ENCODE data around the gene BCR. TPM values are rescaled to one million over a fixed set of nuclear protein-coding genes. Genes with fewer than 3 reads are reported as not detected.
"Not testable (repeated sequence)": the region's sequence is repeated elsewhere in the genome, so short reads cannot be mapped to it uniquely, and the experiment has no call there.

BCR gene
- total RNA-seq, 1 donor from 2014 or later: 57.2 TPM

DNA sequence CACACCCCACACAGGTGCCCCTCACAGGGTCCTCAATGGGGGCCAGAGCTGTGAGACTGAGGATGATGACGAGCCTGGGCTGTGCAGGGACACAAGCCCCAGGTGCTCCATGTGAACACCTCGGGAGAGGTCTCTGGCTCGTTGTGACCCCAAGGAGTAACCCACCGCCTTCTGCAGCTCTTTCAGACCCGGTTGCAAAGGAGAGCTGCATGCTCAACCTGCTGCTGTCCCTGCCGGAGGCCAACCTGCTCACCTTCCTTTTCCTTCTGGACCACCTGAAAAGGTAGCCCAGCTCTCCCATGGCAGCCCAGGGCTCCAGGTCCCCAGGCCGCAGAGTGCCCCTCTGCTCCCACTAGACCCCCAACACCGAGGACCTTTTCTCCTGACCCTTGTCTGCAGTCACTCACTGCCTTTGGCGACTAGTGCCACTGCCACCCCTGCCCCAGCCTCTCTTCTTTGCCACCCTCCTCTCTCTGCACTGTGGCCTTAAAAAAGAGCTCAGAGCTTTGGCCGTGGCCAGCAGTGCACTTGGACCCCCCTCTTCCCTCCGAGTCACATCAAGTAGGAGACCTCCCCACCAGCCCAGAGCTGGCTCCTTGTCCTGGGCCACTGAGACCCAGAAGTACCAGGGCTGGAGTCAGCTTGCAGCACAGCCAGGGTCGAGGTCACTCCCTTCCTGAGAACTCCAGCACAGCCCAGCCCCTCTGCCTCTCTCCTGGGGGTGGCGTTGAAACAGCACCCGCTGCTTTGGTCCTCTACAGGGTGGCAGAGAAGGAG, 133.7 kb downstream of the BCR start:
- Histone ChIP-seq H3K36me3 (peaks cover 43% of the 10 kb centered on the region), H3K4me1 (no peaks in the 10 kb centered on the region), H3K27me3 (ENCODE audit: low read depth) (no peaks in the 10 kb centered on the region), H3K4me3 (no peak overlapping the region), H3K27ac (no peak overlapping the region), H3K9me3 (no peaks in the 10 kb centered on the region)
- intact Hi-C loops (cut with DNase I): no loop called here
- DNase-seq (no peak), ATAC-seq (no peak)
- TF ChIP-seq, protein P1, sequence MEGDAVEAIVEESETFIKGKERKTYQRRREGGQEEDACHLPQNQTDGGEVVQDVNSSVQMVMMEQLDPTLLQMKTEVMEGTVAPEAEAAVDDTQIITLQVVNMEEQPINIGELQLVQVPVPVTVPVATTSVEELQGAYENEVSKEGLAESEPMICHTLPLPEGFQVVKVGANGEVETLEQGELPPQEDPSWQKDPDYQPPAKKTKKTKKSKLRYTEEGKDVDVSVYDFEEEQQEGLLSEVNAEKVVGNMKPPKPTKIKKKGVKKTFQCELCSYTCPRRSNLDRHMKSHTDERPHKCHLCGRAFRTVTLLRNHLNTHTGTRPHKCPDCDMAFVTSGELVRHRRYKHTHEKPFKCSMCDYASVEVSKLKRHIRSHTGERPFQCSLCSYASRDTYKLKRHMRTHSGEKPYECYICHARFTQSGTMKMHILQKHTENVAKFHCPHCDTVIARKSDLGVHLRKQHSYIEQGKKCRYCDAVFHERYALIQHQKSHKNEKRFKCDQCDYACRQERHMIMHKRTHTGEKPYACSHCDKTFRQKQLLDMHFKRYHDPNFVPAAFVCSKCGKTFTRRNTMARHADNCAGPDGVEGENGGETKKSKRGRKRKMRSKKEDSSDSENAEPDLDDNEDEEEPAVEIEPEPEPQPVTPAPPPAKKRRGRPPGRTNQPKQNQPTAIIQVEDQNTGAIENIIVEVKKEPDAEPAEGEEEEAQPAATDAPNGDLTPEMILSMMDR (IDR thresholded peaks at IDR 0.05): no peak

DNA sequence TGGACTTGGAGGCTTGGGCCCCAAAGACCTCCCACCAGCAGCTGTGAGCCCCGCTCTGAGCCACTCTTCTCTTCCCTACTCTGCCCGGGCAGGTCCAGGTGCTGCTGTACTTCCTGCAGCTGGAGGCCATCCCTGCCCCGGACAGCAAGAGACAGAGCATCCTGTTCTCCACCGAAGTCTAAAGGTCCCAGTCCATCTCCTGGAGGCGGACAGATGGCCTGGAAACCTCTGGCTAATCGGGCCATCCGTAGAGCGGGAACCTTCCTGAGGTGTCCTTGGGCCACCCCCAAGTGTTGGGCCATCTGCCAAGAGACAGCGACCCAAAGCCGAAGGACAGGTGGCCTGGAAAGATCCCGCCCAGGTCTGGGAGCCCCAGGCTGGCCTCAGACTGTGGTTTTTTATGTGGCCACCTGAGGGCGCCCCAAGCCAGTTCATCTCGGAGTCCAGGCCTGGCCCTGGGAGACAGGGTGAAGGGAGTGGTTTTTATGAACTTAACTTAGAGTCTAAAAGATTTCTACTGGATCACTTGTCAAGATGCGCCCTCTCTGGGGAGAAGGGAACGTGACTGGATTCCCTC, 135.1 kb downstream of the BCR start:
- peak in 1 of 2 donors; percentile 47 for ATAC-seq
- H3K4me1 ChIP-seq: no peaks in the 10 kb centered on the region
- TF ChIP-seq, protein P1 (IDR thresholded peaks at IDR 0.05): peak; percentile 82
- H3K27me3 ChIP-seq (ENCODE audit: low read depth): no peaks in the 10 kb centered on the region
- intact Hi-C loops (cut with DNase I): no loop called here
- peaks cover 43% of the 10 kb centered on the region for H3K36me3 ChIP-seq
- H3K27ac ChIP-seq: no peak overlapping the region
- no peaks in the 10 kb centered on the region for H3K9me3 ChIP-seq
- peak; percentile 69 for DNase-seq
- H3K4me3 ChIP-seq: no peak overlapping the region

DNA sequence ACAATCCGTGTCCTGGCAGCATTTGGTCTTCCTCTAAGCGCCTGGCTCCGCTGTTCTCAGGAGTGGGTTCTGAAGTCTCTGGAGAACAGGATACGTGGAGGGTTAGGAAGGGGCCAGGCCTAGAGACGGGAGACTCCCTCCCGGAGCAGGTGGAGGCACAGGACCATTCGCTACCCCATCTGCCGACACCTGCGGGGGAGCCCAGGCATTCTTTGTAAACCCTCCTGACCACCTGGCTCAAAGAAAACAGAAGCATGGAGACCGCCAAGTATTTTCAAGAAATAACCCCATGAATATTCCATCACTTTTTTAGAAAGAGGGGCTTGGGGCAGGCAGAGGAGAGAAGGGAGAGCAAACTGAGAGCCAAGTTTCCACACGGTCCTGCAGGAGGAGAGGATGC, 136.3 kb downstream of the BCR start:
- H3K9me3 ChIP-seq; DNase-seq; ATAC-seq; H3K27ac ChIP-seq; intact Hi-C loops (cut with DNase I); H3K27me3 ChIP-seq (ENCODE audit: low read depth); H3K4me3 ChIP-seq; H3K4me1 ChIP-seq: not testable (repeated sequence)
- H3K36me3 ChIP-seq: peaks cover 43% of the 10 kb centered on the region

DNA sequence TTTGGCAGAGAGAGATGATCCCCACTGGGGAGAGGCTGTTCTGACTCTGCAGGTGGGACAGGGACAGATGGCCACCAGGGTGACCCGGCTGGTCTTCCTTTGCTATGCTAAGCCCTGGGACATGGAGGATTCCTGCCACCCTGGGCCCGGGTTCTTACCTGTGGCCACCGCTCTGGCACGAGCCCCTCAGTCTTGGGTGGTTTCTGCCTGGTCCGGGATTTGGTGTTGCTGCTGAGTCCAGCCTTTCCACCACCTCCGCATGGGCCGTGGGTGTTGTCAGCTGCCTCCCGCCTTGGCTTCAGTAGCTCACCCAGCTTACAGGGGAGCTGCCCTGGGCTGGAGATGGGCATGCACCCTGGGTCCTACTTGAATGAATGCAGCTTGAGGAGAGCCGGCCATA, 138.0 kb downstream of the BCR start:
- intact Hi-C loops (cut with DNase I): not testable (repeated sequence)

DNA sequence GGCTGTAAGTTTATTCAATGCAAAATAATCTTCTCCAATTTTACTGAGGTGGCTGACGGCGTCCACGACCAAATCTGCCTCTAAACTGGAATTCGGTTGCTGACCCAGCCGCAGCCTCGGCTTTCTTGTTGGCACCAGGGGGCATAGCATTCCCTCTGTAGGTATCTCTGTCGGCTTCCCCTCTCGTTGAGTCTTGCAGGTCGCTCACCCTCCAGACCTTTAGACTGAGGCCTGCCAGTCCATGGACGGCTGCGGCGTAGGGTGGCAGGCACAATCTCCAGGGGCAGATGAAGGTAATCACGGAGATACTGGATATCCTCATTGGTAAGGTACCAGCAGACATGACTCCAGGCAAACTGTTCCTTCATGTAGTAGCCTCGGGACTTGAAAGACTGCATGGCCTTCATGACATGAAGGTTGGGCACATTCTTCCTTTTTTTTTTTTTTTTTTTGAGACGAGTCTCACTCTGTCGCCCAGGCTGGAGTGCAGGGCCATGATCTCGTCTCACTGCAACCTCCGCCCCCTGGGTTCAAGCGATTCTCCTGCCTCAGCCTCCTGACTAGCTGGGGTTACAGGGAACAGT, 142.3 kb downstream of the BCR start:
- H3K27me3 ChIP-seq (ENCODE audit: low read depth); H3K9me3 ChIP-seq; DNase-seq; intact Hi-C loops (cut with DNase I); H3K36me3 ChIP-seq; H3K4me3 ChIP-seq; H3K4me1 ChIP-seq; ATAC-seq; H3K27ac ChIP-seq: not testable (repeated sequence)

More for the DNA sequence above, 138.0 kb downstream of the BCR start:
- not testable (repeated sequence) for H3K9me3 ChIP-seq; H3K27ac ChIP-seq; DNase-seq; H3K27me3 ChIP-seq (ENCODE audit: low read depth); H3K4me1 ChIP-seq; H3K4me3 ChIP-seq; ATAC-seq
- H3K36me3 ChIP-seq: peaks cover 27% of the 10 kb centered on the region

DNA sequence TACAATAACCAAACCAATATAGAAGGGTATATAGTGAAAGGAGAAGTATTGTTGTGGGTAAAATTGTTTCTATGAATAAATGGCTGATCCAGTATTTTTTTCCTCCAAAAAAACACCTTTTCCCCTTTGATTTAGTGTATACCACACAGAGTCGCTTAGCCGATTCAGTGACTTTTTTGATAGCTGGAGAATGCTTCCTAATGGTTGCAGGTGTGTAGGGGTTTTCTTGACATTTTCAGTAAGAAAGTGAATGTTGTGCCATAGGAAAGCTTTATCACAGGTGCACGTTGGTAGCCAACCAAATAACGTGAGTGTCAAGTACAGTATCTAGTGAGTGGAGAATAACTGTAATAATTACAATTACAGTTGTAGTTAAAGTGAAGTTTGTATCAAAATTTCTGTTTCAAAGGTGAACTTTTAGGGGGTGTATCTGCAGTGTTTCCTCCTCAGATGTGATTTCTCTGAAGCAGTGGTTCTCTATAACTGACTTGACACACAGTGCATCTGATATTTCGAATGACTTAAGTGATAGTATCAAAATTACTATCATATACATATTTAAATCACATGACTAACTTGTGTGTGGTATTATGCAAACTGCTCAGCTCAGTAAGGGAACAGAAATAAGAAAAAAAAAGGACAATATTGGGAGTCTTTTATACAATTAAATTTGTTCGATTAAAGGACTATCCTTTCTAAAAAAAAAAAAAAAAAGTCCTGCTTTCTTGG, 143.8 kb downstream of the BCR start:
- H3K9me3 ChIP-seq; H3K4me3 ChIP-seq; H3K36me3 ChIP-seq; H3K27me3 ChIP-seq (ENCODE audit: low read depth); H3K4me1 ChIP-seq; DNase-seq; H3K27ac ChIP-seq; ATAC-seq; intact Hi-C loops (cut with DNase I): not testable (repeated sequence)

DNA sequence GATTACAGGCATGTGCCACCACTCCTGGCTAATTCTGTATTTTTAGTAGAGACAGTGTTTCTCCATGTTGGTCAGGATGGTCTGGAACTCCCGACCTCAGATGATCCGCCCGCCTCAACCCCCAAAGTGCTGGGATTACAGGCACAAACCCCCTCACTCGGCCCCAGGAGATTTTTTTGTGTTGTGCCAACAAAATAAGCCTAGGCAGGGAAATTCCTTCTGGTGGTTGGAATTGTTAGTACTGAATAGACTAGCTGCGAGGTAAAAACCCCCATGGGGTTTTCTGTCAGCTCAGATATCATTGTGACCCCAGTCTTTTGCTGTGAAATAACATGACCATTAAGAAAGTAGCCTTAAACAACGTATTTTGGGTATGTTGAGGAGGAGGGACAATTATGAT, 144.9 kb downstream of the BCR start:
- no peaks in the 10 kb centered on the region for H3K9me3 ChIP-seq
- intact Hi-C loops (cut with DNase I): no loop called here
- no peaks in the 10 kb centered on the region for H3K36me3 ChIP-seq
- ATAC-seq: no peak
- TF ChIP-seq, protein P1 (IDR thresholded peaks at IDR 0.05): no peak
- no peak overlapping the region for H3K4me3 ChIP-seq
- H3K27me3 ChIP-seq (ENCODE audit: low read depth): no peaks in the 10 kb centered on the region
- no peaks in the 10 kb centered on the region for H3K4me1 ChIP-seq
- H3K27ac ChIP-seq: no peak overlapping the region
- no peak for DNase-seq

DNA sequence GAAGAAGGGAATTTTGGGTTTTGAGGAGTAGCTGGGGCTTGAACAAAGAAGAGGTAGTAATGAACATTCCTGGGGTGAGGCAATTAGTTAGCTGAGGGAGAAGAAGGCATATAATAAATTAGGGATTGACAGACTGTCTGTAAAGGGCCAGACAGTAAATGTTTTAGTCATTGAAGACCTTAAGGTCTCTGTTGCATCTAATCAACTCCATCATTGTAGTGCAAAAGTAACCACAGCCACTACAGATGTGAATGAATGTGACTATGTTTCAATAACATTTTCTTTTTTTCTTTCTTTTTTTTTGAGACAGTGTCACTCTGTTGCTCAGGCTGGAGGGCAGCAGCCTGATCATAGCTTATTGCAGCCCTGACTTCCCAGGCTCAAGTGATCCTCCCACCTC, 153.5 kb downstream of the BCR start:
- DNase-seq; H3K4me3 ChIP-seq; intact Hi-C loops (cut with DNase I); H3K27ac ChIP-seq; H3K9me3 ChIP-seq; H3K27me3 ChIP-seq (ENCODE audit: low read depth); ATAC-seq; H3K36me3 ChIP-seq; H3K4me1 ChIP-seq: not testable (repeated sequence)

DNA sequence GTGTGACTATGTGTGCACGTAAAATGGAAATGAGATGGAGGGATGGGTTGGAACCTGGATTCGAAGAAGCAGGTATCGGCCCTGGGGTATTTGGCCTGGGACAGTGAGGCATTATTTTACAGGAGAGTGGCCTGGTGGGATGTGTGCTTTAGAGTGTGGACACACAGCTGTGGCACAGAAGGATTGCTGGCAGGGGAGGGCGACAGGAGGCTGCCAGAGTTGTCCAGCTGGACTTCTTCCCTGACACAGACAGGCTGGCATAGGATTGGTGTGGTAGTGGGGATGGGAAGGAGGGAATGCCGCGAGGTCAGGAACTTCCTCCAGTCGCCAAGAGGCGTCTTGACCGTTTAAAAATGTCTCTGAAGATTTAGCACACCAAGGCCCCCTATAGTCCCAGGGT, 157.4 kb downstream of the BCR start:
- H3K27me3 ChIP-seq (ENCODE audit: low read depth); H3K9me3 ChIP-seq; H3K4me1 ChIP-seq; H3K27ac ChIP-seq; ATAC-seq; DNase-seq; H3K36me3 ChIP-seq; intact Hi-C loops (cut with DNase I); H3K4me3 ChIP-seq: not testable (repeated sequence)

DNA sequence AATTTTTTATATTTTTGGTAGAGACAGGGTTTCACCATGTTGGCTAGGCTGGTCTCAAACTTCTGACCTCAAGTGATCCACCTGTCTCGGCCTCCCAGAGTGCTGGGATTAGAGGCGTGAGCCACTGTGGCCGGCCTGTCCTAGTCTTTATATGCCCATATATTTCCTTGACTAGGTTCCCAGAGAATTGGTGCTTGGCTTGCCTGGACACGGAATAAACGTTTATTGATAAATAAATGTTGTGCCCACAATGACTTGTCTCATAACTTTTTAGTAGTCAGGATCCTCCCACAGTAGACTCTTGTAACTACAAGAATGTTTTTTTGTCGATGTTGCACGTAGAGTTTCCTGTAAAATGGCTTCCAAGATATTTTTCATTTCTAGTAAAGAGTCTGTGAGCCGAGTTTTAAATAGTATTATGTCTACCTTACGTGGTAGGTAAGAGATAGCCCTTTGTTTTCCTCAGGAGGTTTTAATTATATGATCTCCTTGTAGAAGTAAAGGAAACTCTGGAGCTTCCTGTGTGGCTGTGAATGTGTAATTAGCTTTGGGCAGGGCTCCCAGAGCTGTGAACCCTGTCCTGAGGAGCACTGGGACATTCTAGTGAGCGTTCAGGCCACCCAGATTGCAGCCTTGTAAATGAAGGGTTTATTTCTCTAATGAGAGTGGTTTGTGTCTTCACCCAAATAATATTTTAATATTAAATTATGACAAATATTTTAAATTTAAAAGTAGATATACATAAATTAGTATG, 161.8 kb downstream of the BCR start:
- H3K9me3 ChIP-seq; H3K36me3 ChIP-seq; DNase-seq; H3K4me3 ChIP-seq; H3K4me1 ChIP-seq; intact Hi-C loops (cut with DNase I); ATAC-seq; H3K27ac ChIP-seq; H3K27me3 ChIP-seq (ENCODE audit: low read depth): not testable (repeated sequence)
